ENCODE data around the gene IGSF21.
"Not testable (repeated sequence)": the region's sequence is repeated elsewhere in the genome, so short reads cannot be mapped to it uniquely, and the experiment has no call there.

Gene IGSF21

GRCh38 chr1:18360251-18360650 lies 252.7 kb downstream of the IGSF21 start:
- no peak for DNase-seq (ENCODE audit: low read depth)

- DNase-seq (ENCODE audit: low read depth), result no peak
These were observed 254.6 kb downstream of the IGSF21 start for GRCh38 chr1:18362150-18362549.

GRCh38 chr1:18363436-18363835 lies 255.8 kb downstream of the IGSF21 start:
- no peak for DNase-seq (ENCODE audit: low read depth)

- DNase-seq (ENCODE audit: low read depth), result no peak
These were observed 257.6 kb downstream of the IGSF21 start for GRCh38 chr1:18365099-18365705.

GRCh38 chr1:18372505-18372904 lies 264.9 kb downstream of the IGSF21 start:
- not testable (repeated sequence) for DNase-seq (ENCODE audit: low read depth)

GRCh38 chr1:18373151-18373550 lies 265.6 kb downstream of the IGSF21 start:
- no peak for DNase-seq (ENCODE audit: low read depth)

GRCh38 chr1:18373882-18374493 lies 266.4 kb downstream of the IGSF21 start:
- DNase-seq (ENCODE audit: low read depth), result no peak

- DNase-seq (ENCODE audit: low read depth), result no peak
These were observed 269.1 kb downstream of the IGSF21 start for GRCh38 chr1:18376661-18377060.

GRCh38 chr1:18380288-18380687 lies 272.7 kb downstream of the IGSF21 start:
- DNase-seq (ENCODE audit: low read depth), result no peak

- no peak for DNase-seq (ENCODE audit: low read depth)
These were observed 276.5 kb downstream of the IGSF21 start for GRCh38 chr1:18384059-18384458.

GRCh38 chr1:18384471-18384870 lies 276.9 kb downstream of the IGSF21 start:
- no peak for DNase-seq (ENCODE audit: low read depth)

- DNase-seq (ENCODE audit: low read depth), result no peak
These were observed 277.7 kb downstream of the IGSF21 start for GRCh38 chr1:18385239-18385790.

- no peak for DNase-seq (ENCODE audit: low read depth)
These were observed 279.0 kb downstream of the IGSF21 start for GRCh38 chr1:18386591-18386990.

GRCh38 chr1:18387307-18387706 lies 279.7 kb downstream of the IGSF21 start:
- no peak for DNase-seq (ENCODE audit: low read depth)

- no peak for DNase-seq (ENCODE audit: low read depth)
These were observed 283.4 kb downstream of the IGSF21 start for GRCh38 chr1:18390953-18391352.

- DNase-seq (ENCODE audit: low read depth), result no peak
These were observed 287.1 kb downstream of the IGSF21 start for GRCh38 chr1:18394563-18395156.

- no peak for DNase-seq (ENCODE audit: low read depth)
These were observed 288.8 kb downstream of the IGSF21 start for GRCh38 chr1:18396247-18396980.

- no peak for DNase-seq (ENCODE audit: low read depth)
These were observed 290.0 kb downstream of the IGSF21 start for GRCh38 chr1:18397641-18398040.

- no peak for DNase-seq (ENCODE audit: low read depth)
These were observed 291.4 kb downstream of the IGSF21 start for GRCh38 chr1:18398791-18399530.

- DNase-seq (ENCODE audit: low read depth), result no peak
These were observed 292.9 kb downstream of the IGSF21 start for GRCh38 chr1:18400347-18401102.

GRCh38 chr1:18401921-18402320 lies 294.3 kb downstream of the IGSF21 start:
- no peak for DNase-seq (ENCODE audit: low read depth)

All from activated gamma-delta T cell treated with anti-CD3 and anti-CD28 coated beads, Interleukin-2, amount 50 U/mL, for 16 hours (primary cell).